ENCODE data around the gene PRKG2. TPM values are rescaled to one million over a fixed set of nuclear protein-coding genes. Genes with fewer than 3 reads are reported as not detected.

Gene PRKG2
- polyA plus RNA-seq, 1 of the 3 experiments (the other 2 are of a cell fraction) = not detected

GRCh38 chr4:81221303-81222081, 6.5 kb upstream of the PRKG2 start:
- no peak overlapping the region for H3K9ac ChIP-seq
- H3K79me2 ChIP-seq (ENCODE audit: insufficient read depth) = no peaks in the 10 kb centered on the region
- no peak overlapping the region for H3K4me2 ChIP-seq
- CTCF ChIA-PET = interaction anchor here (0.7 kb wide), 1 partner anchor 185 kb away, joined by 3 read pairs; no protein-coding TSS in a partner anchor
- no peaks in the 10 kb centered on the region for H3F3A ChIP-seq (replicated peaks; ENCODE audit: insufficient read depth)
- 6% methylated on average over 3 of the region's 3 CpGs for WGBS (ENCODE audit: low lambda C conversion rate)
- no peaks in the 10 kb centered on the region for H3K36me3 ChIP-seq (replicated peaks in 1 of 2; ENCODE audit: control insufficient read depth in 1 of 2, insufficient read depth in 2 of 2, low read length in 1 of 2)
- DNase-seq = no peak
- H3K4me3 ChIP-seq (ENCODE audit: low read depth in 2 of 2, low read length in 1 of 2) = no peak overlapping the region
- H3K27ac ChIP-seq (ENCODE audit: low read depth in 2 of 2, low read length in 1 of 2) = no peak overlapping the region
- no peaks in the 10 kb centered on the region; the same call in 1 of the 2 replicates for H3K27me3 ChIP-seq (ENCODE audit: insufficient read depth)
- no peak overlapping the region for H2AFZ ChIP-seq (ENCODE audit: low read depth)
- no peaks in the 10 kb centered on the region for H4K20me1 ChIP-seq (ENCODE audit: insufficient read depth)
- TF ChIP-seq TEAD4 (IDR thresholded peaks at IDR 0.05; ENCODE audit: borderline replicate concordance, insufficient read depth) (no peak), FOXM1 (IDR thresholded peaks at IDR 0.05; ENCODE audit: low read depth) (no peak), SMC3 (IDR thresholded peaks at IDR 0.05; ENCODE audit: low read depth, low read length) (no peak), MXI1 (IDR thresholded peaks at IDR 0.05; ENCODE audit: low read depth, low read length) (no peak), RXRA (IDR thresholded peaks at IDR 0.05; ENCODE audit: borderline replicate concordance, low read depth) (no peak), RFX5 (IDR thresholded peaks at IDR 0.05; ENCODE audit: low read length) (no peak)
- TF ChIP-seq, protein P1, sequence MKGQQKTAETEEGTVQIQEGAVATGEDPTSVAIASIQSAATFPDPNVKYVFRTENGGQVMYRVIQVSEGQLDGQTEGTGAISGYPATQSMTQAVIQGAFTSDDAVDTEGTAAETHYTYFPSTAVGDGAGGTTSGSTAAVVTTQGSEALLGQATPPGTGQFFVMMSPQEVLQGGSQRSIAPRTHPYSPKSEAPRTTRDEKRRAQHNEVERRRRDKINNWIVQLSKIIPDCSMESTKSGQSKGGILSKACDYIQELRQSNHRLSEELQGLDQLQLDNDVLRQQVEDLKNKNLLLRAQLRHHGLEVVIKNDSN (IDR thresholded peaks at IDR 0.05; ENCODE audit: borderline replicate concordance, low read depth) = no peak
- H3K9me2 ChIP-seq = no peaks in the 10 kb centered on the region
- no peaks in the 10 kb centered on the region for H3K9me3 ChIP-seq
- POLR2A ChIA-PET = no interaction called here
- no peaks in the 10 kb centered on the region for H3K4me1 ChIP-seq (ENCODE audit: control insufficient read depth in 1 of 2, insufficient read depth in 2 of 2, low read depth in 1 of 2, low read length in 1 of 2)

DNA sequence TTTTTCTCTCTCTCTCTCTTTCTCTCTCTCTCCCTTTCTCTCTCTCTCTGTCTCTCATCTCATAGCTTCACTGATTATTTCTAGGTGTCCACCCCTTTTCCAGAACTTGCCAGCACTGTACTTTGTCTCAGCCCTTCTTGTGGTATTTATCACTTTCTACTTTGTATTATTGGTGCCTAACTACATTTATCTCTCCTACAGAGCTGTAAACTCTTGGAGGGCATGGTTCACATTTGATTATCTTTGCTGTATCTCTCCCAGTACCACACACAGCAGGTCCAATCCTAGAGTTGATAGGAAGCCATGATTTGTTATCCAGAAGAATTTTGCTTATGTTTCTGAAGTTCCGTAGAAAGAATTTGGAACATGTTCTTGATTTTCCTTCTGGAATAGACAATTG, 5.2 kb upstream of the PRKG2 start:
- Histone ChIP-seq H3K9me3 (no peaks in the 10 kb centered on the region), H3K36me3 (replicated peaks in 1 of 2; ENCODE audit: control insufficient read depth in 1 of 2, insufficient read depth in 2 of 2, low read length in 1 of 2) (no peaks in the 10 kb centered on the region), H3K27ac (ENCODE audit: low read depth in 2 of 2, low read length in 1 of 2) (no peak overlapping the region), H4K20me1 (ENCODE audit: insufficient read depth) (no peaks in the 10 kb centered on the region), H3K9me2 (no peaks in the 10 kb centered on the region), H2AFZ (ENCODE audit: low read depth) (no peak overlapping the region), H3K4me2 (no peak overlapping the region), H3K4me1 (ENCODE audit: control insufficient read depth in 1 of 2, insufficient read depth in 2 of 2, low read depth in 1 of 2, low read length in 1 of 2) (no peaks in the 10 kb centered on the region), H3K9ac (no peak overlapping the region), H3F3A (replicated peaks; ENCODE audit: insufficient read depth) (no peaks in the 10 kb centered on the region), H3K4me3 (ENCODE audit: low read depth in 2 of 2, low read length in 1 of 2) (no peak overlapping the region), H3K79me2 (ENCODE audit: insufficient read depth) (no peaks in the 10 kb centered on the region), H3K27me3 (ENCODE audit: insufficient read depth) (peaks cover 9% of the 10 kb centered on the region)
- DNase-seq = no peak
- ChIA-PET CTCF (no interaction called here), POLR2A (no interaction called here)
- 21% methylated on average over 1 of the region's 1 CpG for WGBS (ENCODE audit: low lambda C conversion rate)
- TF ChIP-seq RCOR1 (IDR thresholded peaks at IDR 0.05; ENCODE audit: low read length) (no peak), EZH2phosphoT487 (IDR thresholded peaks at IDR 0.05; ENCODE audit: borderline replicate concordance, low read depth) (no peak), IRF3 (IDR thresholded peaks at IDR 0.05; ENCODE audit: low read depth, low read length) (no peak), GATA2 (CRISPR knock-in tag; IDR thresholded peaks at IDR 0.05) (no peak), TEAD4 (IDR thresholded peaks at IDR 0.05; ENCODE audit: borderline replicate concordance, insufficient read depth) (no peak), RAD21 (IDR thresholded peaks at IDR 0.05; ENCODE audit: low read length) (no peak), SIN3A (IDR thresholded peaks at IDR 0.05; ENCODE audit: borderline replicate concordance, low read depth, low read length) (no peak), POLR2AphosphoS5 (IDR thresholded peaks at IDR 0.05; ENCODE audit: low read depth, low read length) (no peak), FOXM1 (IDR thresholded peaks at IDR 0.05; ENCODE audit: low read depth) (no peak), NRF1 (IDR thresholded peaks at IDR 0.05; ENCODE audit: low read depth, low read length) (no peak), TAF1 (IDR thresholded peaks at IDR 0.05; ENCODE audit: borderline replicate concordance, low read depth, low read length) (no peak), RXRA (IDR thresholded peaks at IDR 0.05; ENCODE audit: borderline replicate concordance, low read depth) (no peak), GABPA (IDR thresholded peaks at IDR 0.05; ENCODE audit: low read depth) (no peak)
- TF ChIP-seq, protein P1 (IDR thresholded peaks at IDR 0.05; ENCODE audit: borderline replicate concordance, low read depth) = no peak
- TF ChIP-seq, protein P2, sequence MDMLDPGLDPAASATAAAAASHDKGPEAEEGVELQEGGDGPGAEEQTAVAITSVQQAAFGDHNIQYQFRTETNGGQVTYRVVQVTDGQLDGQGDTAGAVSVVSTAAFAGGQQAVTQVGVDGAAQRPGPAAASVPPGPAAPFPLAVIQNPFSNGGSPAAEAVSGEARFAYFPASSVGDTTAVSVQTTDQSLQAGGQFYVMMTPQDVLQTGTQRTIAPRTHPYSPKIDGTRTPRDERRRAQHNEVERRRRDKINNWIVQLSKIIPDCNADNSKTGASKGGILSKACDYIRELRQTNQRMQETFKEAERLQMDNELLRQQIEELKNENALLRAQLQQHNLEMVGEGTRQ (IDR thresholded peaks at IDR 0.05; ENCODE audit: borderline replicate concordance, low read depth, low read length) = no peak
- TF ChIP-seq, protein P3, sequence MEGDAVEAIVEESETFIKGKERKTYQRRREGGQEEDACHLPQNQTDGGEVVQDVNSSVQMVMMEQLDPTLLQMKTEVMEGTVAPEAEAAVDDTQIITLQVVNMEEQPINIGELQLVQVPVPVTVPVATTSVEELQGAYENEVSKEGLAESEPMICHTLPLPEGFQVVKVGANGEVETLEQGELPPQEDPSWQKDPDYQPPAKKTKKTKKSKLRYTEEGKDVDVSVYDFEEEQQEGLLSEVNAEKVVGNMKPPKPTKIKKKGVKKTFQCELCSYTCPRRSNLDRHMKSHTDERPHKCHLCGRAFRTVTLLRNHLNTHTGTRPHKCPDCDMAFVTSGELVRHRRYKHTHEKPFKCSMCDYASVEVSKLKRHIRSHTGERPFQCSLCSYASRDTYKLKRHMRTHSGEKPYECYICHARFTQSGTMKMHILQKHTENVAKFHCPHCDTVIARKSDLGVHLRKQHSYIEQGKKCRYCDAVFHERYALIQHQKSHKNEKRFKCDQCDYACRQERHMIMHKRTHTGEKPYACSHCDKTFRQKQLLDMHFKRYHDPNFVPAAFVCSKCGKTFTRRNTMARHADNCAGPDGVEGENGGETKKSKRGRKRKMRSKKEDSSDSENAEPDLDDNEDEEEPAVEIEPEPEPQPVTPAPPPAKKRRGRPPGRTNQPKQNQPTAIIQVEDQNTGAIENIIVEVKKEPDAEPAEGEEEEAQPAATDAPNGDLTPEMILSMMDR (IDR thresholded peaks at IDR 0.05) = no peak
- TF ChIP-seq, protein P4, sequence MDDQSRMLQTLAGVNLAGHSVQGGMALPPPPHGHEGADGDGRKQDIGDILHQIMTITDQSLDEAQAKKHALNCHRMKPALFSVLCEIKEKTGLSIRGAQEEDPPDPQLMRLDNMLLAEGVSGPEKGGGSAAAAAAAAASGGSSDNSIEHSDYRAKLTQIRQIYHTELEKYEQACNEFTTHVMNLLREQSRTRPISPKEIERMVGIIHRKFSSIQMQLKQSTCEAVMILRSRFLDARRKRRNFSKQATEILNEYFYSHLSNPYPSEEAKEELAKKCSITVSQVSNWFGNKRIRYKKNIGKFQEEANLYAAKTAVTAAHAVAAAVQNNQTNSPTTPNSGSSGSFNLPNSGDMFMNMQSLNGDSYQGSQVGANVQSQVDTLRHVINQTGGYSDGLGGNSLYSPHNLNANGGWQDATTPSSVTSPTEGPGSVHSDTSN (IDR thresholded peaks at IDR 0.05) = no peak
